Endothelial cell of umbilical vein (primary cell): ENCODE results near the gene CDH19. TPM values are rescaled to one million over a fixed set of nuclear protein-coding genes. Genes with fewer than 3 reads are reported as not detected.

Experiments
- BruUV-seq: library from RNA; stranded (reverse); fragments of 400-500 nt; replicated peaks from 2 replicates; lab custom pipeline; 2021; lab: Mats Ljungman, UMichigan
- CTCF ChIA-PET: fragments of 300-600, 350-600 bp; sonication (Branson Sonifier 250); formaldehyde crosslinking; loops from one replicate; lab custom pipeline; 2021; ENCODE audit warnings: antibody characterized with exemption, inconsistent platforms; lab: Charles Lee
- POLR2A ChIA-PET: fragments of 300-600, 350-600 bp; sonication (Branson Sonifier 250); formaldehyde crosslinking; loops from one replicate; lab custom pipeline; 2021; ENCODE audit warnings: antibody characterized with exemption, inconsistent platforms; lab: Charles Lee
- DNase-seq: peaks from one replicate; pipeline ENCODE4 v3.0.0-alpha.2; 2011; ENCODE audit warnings: low read depth, low spot score
- FAIRE-seq: peaks from 2 replicates; lab custom pipeline; 2011; peaks lifted over from hg19 to GRCh38; lab: Jason Lieb, UNC
- H2AFZ ChIP-seq: 2 replicates; pipeline ENCODE4 v1.6.0; 2012; ENCODE audit warnings: low read depth, low read length, control low read depth, inconsistent platforms
- H3K27ac ChIP-seq: 2 replicates; pipeline ENCODE4 v1.5.1; 2011; ENCODE audit warnings: low read depth, mild to moderate bottlenecking, control low read depth, low read length, moderate library complexity; ENCODE audit not compliant: insufficient read depth
- H3K27me3 ChIP-seq, 2 experiments: 2 replicates each; pipeline versions ENCODE4 v1.6.0 to v1.6.1; 2011; ENCODE audit warnings: low read length in 2 of 2, mixed read lengths in 1 of 2; ENCODE audit not compliant: control insufficient read depth in 2 of 2, insufficient read depth in 2 of 2
- H3K36me3 ChIP-seq, 2 experiments: 2 replicates in 1 of 2; 3 replicates in 1 of 2; pipeline ENCODE4 v1.5.1; 2011; ENCODE audit warnings: low read length in 2 of 2, mild to moderate bottlenecking in 1 of 2, moderate library complexity in 1 of 2; ENCODE audit not compliant: control insufficient read depth in 2 of 2, insufficient read depth in 2 of 2; ENCODE audit errors: extremely low read depth in 1 of 2
- H3K4me1 ChIP-seq: 3 replicates; pipeline ENCODE4 v1.5.1; 2011; ENCODE audit warnings: mild to moderate bottlenecking, low read length; ENCODE audit not compliant: control insufficient read depth, insufficient read depth; ENCODE audit errors: extremely low read depth
- H3K4me2 ChIP-seq: 2 replicates; pipeline ENCODE4 v1.6.1; 2011; ENCODE audit warnings: low read length, control low read depth, mixed read lengths; ENCODE audit not compliant: insufficient read depth
- H3K4me3 ChIP-seq, 3 experiments: fragments of 200-600 bp in 1 of 3; sonication (generic), shearing (Covaris generic) in 1 of 3; replicated peaks in 1 of 3; 2 replicates each; pipeline ENCODE4 v1.5.1; 2011 to 2016; ENCODE audit warnings: control low read depth in 3 of 3, low read length in 3 of 3, mild to moderate bottlenecking in 2 of 3, inconsistent platforms in 1 of 3, low read depth in 1 of 3, moderate library complexity in 1 of 3; ENCODE audit not compliant: insufficient read depth in 1 of 3
- H3K79me2 ChIP-seq: 2 replicates; pipeline ENCODE4 v1.6.0; 2012; ENCODE audit warnings: low read length, inconsistent platforms; ENCODE audit not compliant: control insufficient read depth, insufficient read depth
- H3K9ac ChIP-seq: replicated peaks from 2 replicates; pipeline ENCODE3; 2011; ENCODE audit warnings: low read length, control low read depth; ENCODE audit not compliant: insufficient read depth; ENCODE audit errors: extremely low read depth
- H3K9me1 ChIP-seq: replicated peaks from 3 replicates; pipeline ENCODE4 v1.6.0; 2011; ENCODE audit warnings: mild to moderate bottlenecking, low read length; ENCODE audit not compliant: control insufficient read depth, insufficient read depth; ENCODE audit errors: extremely low read depth
- H3K9me3 ChIP-seq: replicated peaks from 2 replicates; pipeline ENCODE4 v1.5.1; 2012; ENCODE audit warnings: low read length, inconsistent platforms; ENCODE audit not compliant: control insufficient read depth, insufficient read depth
- H4K20me1 ChIP-seq: replicated peaks from 2 replicates; pipeline ENCODE3; 2011; ENCODE audit warnings: mild to moderate bottlenecking, low read length; ENCODE audit not compliant: control insufficient read depth, insufficient read depth; ENCODE audit errors: extremely low read depth
- CTCF ChIP-seq, 2 donors: IDR thresholded peaks; 1 replicate in 1 of 2; 2 replicates in 1 of 2; pipeline ENCODE4 v1.5.1; 2011; ENCODE audit warnings: low read length in 2 of 2, mild to moderate bottlenecking in 2 of 2, moderate library complexity in 2 of 2, control low read depth in 1 of 2, inconsistent platforms in 1 of 2, low read depth in 1 of 2; ENCODE audit not compliant: insufficient read depth in 1 of 2; ENCODE audit errors: extremely low read depth in 1 of 2
- EZH2 ChIP-seq: IDR thresholded peaks from 2 replicates; pipeline ENCODE4 v1.6.1; 2012; ENCODE audit warnings: borderline replicate concordance, low read depth, mild to moderate bottlenecking, moderate library complexity, low read length, inconsistent platforms; ENCODE audit not compliant: severe bottlenecking
- FOS ChIP-seq: IDR thresholded peaks from 2 replicates; pipeline ENCODE4 v1.6.1; 2011; ENCODE audit warnings: mild to moderate bottlenecking, low read length, moderate library complexity, borderline replicate concordance; ENCODE audit not compliant: insufficient read depth
- GATA2 ChIP-seq: IDR thresholded peaks from 2 replicates; pipeline ENCODE4 v1.7.0; 2011; ENCODE audit warnings: low read depth, mild to moderate bottlenecking, moderate library complexity, mixed read lengths, low read length; ENCODE audit not compliant: insufficient read length, insufficient read depth
- JUN ChIP-seq: IDR thresholded peaks from 2 replicates; pipeline ENCODE4 v1.6.1; 2011; ENCODE audit warnings: borderline replicate concordance, low read depth; ENCODE audit not compliant: insufficient read length, insufficient read depth
- MYC ChIP-seq: IDR thresholded peaks from one replicate; pipeline ENCODE4 v1.6.1; 2011; ENCODE audit warnings: mild to moderate bottlenecking, low read depth, low read length
- POLR2A ChIP-seq: IDR thresholded peaks from 2 replicates; pipeline ENCODE4 v1.6.1; 2012; ENCODE audit warnings: low read depth, mild to moderate bottlenecking, control low read depth, low read length
- POLR2AphosphoS5 ChIP-seq: IDR thresholded peaks from 2 replicates; pipeline ENCODE4 v1.6.1; 2012; ENCODE audit warnings: low read depth, mild to moderate bottlenecking, control low read depth, low read length, moderate library complexity; ENCODE audit not compliant: insufficient read depth
- dilution Hi-C: fragments of 300-500 bp; cut with MboI; formaldehyde crosslinking; loops from one replicate; pipeline ENCODE4 v1.15.0; 2019; ENCODE audit warnings: low sequenced_read_pairs; ENCODE audit not compliant: extremely low pct_ligation_motif_present
- intact Hi-C: fragments of 100-400 bp; cut with micrococcal nuclease; formaldehyde crosslinking; loops from one replicate; pipeline ENCODE4 v1.10.0; 2022
- polyA plus RNA-seq, 4 experiments: library from polyadenylated mRNA; depleted of rRNA in 3 of 4; stranded (reverse) in 3 of 4; unstranded in 1 of 4; fragments of >200 nt; gene quantifications; 2 replicates each; pipeline versions ENCODE4 v1.2.1 to v1.2.3, GENCODE V29; 2011 to 2012; ENCODE audit warnings: missing spikeins in 1 of 4
- total RNA-seq: library from RNA; stranded (reverse); gene quantifications from 2 replicates; pipeline ENCODE4 v1.2.3, GENCODE V29; 2021
- TF ChIP-seq, protein P1 (sequence below): IDR thresholded peaks from 2 replicates; pipeline ENCODE4 v1.6.1; 2011; ENCODE audit not compliant: insufficient read depth, insufficient read length

Gene CDH19
- total and polyA plus RNA-seq, 2 donors (not counting 3 experiments of a cell fraction or from before 2014, with no cell fraction given) = not detected

- POLR2A ChIA-PET = no interaction called here
- Histone ChIP-seq H3K27ac (no peak overlapping the region), H3K9ac (no peak overlapping the region), H4K20me1 (no peaks in the 10 kb centered on the region), H3K4me1 (no peaks in the 10 kb centered on the region), H3K9me3 (no peaks in the 10 kb centered on the region), H3K36me3 (no peaks in the 10 kb centered on the region), H3K79me2 (no peaks in the 10 kb centered on the region), H2AFZ (no peak overlapping the region), H3K27me3 (no peaks in the 10 kb centered on the region), H3K4me3 (no peak overlapping the region), H3K9me1 (no peaks in the 10 kb centered on the region), H3K4me2 (no peak overlapping the region)
- DNase-seq = no peak
- no peak for FAIRE-seq
- no peak for TF ChIP-seq POLR2A
- TF ChIP-seq, protein P1, sequence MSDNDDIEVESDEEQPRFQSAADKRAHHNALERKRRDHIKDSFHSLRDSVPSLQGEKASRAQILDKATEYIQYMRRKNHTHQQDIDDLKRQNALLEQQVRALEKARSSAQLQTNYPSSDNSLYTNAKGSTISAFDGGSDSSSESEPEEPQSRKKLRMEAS = no peak
- no peak for TF ChIP-seq JUN
- no peak for TF ChIP-seq GATA2
- TF ChIP-seq EZH2 = no peak
- TF ChIP-seq POLR2AphosphoS5 = no peak
- TF ChIP-seq CTCF (IDR thresholded peaks at IDR 0.05; ENCODE audit: extremely low read depth in 1 of 2, insufficient read depth in 1 of 2, low read depth in 1 of 2, low read length in 2 of 2) = no peak
- TF ChIP-seq FOS = no peak
- no peak for TF ChIP-seq MYC
- CTCF ChIA-PET = no interaction called here
- BruUV-seq = no TSS peak
- intact Hi-C loops = no loop called here
- dilution Hi-C loops = no loop called here
Observed at GRCh38 chr18:66647671-66648070, 43.8 kb upstream of the CDH19 start.
